LNCaP clone FGC (cell line): ENCODE data around the gene ME3.

Experiments
- DNase-seq: peaks from one replicate; pipeline ENCODE4 v3.0.0-alpha.2; 2011; ENCODE audit warnings: low read depth
- H3K4me3 ChIP-seq: 2 replicates; pipeline ENCODE4 v1.5.1; 2011; ENCODE audit warnings: mild to moderate bottlenecking, low read depth, low read length, control low read depth
- TF ChIP-seq, protein P1 (sequence below): IDR thresholded peaks from 2 replicates; pipeline ENCODE4 v1.5.1; 2012; ENCODE audit warnings: mild to moderate bottlenecking; ENCODE audit not compliant: control insufficient read depth, insufficient read depth; ENCODE audit errors: extremely low read depth

The ME3 gene

DNA sequence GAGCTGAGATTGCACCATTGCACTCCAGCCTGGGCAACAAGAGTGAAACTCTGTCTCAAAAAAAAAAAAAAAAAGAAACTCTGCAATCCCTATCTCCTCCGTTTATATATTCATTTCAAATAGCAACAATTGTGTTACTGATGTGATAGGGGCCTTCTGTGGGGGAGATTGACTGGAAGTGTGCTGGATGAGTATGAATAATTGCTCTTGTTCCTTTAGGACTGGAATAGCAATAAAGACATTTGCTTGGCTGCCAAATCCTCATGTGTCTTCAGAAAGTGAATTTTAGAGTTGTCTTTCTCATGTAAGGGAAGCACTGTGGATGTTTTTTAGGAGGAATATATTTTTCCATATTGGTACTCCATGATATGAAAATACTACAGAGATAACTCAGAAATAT lies 21.1 kb upstream of the ME3 start:
- TF ChIP-seq, protein P1, sequence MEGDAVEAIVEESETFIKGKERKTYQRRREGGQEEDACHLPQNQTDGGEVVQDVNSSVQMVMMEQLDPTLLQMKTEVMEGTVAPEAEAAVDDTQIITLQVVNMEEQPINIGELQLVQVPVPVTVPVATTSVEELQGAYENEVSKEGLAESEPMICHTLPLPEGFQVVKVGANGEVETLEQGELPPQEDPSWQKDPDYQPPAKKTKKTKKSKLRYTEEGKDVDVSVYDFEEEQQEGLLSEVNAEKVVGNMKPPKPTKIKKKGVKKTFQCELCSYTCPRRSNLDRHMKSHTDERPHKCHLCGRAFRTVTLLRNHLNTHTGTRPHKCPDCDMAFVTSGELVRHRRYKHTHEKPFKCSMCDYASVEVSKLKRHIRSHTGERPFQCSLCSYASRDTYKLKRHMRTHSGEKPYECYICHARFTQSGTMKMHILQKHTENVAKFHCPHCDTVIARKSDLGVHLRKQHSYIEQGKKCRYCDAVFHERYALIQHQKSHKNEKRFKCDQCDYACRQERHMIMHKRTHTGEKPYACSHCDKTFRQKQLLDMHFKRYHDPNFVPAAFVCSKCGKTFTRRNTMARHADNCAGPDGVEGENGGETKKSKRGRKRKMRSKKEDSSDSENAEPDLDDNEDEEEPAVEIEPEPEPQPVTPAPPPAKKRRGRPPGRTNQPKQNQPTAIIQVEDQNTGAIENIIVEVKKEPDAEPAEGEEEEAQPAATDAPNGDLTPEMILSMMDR = no peak
- H3K4me3 ChIP-seq = no peak overlapping the region
- DNase-seq = no peak

DNA sequence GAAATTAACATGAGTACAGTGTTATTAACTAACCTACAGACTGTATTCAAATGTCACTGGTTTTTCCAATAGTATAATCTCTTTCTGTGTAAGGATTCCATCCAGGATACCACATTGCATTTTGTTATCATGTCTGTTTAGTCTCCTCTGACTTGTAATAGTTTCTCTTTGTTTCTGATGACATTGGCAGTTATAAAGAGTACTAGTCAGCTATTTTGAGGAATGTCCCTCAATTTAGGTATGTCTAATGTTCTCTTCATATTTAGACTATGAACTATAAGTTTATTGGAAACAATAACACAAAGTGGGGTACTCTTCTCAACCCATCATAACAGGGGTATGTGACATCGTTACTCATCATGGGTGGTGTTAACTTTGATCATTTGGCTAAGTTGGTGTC lies 20.3 kb upstream of the ME3 start:
- no peak for DNase-seq
- TF ChIP-seq, protein P1 = no peak
- H3K4me3 ChIP-seq = no peak overlapping the region

DNA sequence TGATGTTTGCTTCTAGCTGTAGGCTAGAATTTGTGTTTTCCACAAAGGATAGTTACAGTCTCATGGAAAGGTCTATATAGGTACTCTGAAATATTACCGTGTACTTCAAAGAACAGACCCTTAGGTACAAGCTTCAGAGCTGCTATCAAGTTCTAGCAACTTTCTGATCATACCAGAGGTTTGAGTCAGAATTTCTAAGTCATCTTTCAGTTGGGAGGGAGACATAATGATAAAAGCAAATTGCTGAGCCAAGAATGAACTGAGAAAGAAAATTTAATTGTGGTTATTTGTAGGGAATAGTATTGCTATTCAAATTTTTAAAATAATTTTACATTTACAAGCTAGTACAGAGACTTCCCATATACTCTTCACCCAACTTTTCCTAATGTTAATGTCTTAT lies 19.9 kb upstream of the ME3 start:
- DNase-seq = no peak
- no peak overlapping the region for H3K4me3 ChIP-seq
- TF ChIP-seq, protein P1 = no peak

DNA sequence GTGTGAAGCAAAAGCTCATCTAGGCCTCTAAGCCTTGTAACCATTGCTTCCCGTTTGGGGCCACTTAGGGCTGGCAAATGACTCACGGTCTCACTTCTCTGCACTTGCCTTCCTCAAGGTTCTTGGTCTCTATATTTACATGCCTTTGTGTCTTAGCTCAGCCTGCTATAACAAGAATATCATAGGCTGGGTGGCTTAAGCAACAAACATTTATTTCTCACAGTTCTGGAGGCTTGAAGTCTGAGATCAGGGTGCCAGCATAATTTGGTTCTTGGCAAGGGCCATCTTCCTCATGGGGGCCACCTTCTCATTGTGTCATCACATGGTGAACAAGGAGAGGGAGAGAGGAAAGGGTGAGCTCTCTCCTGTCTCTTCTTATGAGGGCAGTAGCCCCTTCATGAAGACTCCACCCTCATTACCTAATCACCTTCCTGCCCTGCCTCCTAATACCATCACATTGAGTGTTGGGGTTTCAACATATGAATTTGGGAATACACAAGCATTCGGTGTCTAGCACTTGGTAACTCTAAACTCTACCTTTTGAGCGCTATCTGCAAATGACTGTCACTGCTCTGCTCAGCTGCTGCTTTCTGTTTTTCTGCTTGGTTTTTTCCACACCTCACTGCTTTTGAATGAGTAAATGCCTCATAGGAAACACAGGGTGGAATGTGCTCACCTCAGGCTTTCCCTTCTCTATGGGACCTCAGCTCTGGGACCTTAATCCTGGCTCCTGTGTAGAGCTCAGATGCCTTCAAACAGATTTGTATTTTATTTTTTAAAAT lies 16.2 kb upstream of the ME3 start:
- H3K4me3 ChIP-seq = no peak overlapping the region
- TF ChIP-seq, protein P1 = no peak
- DNase-seq = no peak

DNA sequence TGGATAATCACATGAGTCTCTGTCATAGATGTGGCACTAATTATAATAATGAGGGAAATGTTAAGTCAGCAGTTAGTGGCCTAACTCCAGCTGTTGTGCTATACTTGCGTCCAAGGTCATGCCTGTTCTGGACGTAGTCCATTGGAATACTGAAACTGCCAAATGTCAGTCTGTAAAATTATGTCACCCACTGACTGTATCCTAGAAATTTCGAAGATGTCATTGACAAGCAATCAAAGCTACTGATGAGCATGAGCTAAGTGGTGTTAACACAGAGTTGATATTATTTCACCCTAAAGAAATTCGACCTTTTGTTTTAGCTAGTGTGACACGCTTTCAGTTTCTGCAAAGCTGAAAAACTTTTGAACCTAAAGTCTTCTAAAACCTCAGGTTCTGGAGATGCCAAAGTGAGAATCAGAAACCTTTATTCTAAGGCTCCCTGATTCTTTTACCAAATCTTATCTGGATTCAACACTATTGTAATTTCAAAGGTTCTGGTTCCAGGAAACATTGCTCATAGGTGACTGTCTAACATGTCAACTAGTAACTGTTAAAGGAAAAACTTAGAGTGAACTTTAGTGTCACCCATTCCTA lies 14.9 kb upstream of the ME3 start:
- TF ChIP-seq, protein P1 = no peak
- H3K4me3 ChIP-seq = no peak overlapping the region
- DNase-seq = no peak

DNA sequence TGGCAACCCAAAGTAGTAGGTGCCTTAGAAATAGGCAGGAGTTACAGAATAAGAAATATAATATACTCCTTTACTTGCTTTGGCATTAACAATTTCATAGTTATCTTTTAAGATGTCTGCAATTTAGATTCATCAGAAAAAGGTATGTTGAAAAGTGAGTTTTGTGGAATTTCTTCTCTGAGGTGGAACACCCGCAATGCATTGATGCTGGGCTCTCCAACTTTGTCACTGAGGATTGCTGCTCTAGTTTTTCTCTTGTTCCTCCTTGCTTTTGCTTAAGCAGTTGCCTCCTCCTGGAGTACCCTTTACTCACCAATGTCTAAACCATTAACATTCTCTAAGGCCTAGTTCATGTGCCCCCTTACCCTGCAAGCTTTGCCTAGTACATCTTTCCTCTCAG lies 14.1 kb upstream of the ME3 start:
- DNase-seq = no peak
- TF ChIP-seq, protein P1 = no peak
- no peak overlapping the region for H3K4me3 ChIP-seq

DNA sequence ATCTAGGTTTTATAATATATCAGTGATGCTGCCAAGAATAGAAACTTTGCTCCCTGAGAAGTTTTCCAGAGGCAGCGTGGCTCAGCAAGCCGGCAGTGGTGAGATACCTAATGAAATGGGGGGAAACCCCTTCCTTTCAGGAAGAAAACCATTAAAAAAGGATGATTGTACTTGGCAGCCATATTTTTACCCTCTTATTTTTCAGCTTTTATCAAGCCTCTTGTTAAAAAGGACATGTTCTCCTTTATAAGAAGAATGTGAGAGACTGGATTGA lies 9.0 kb upstream of the ME3 start:
- DNase-seq = no peak
- no peak overlapping the region for H3K4me3 ChIP-seq
- TF ChIP-seq, protein P1 = no peak
